Occipital lobe (tissue), 2 donors: ENCODE results near the gene SLC6A13. TPM values are rescaled to one million over a fixed set of nuclear protein-coding genes. Genes with fewer than 3 reads are reported as not detected.

ENCODE experiments used
- DNase-seq: peaks from one replicate; lab custom pipeline; 2025; lab: John Stamatoyannopoulos, UW
- total RNA-seq: library from RNA; depleted of rRNA; stranded (reverse); fragments of >200 nt; gene quantifications from one replicate; pipeline ENCODE4 v1.2.3, GENCODE V29; 2014

The SLC6A13 gene
- total RNA-seq, 1 donor from 2014 or later = 10.0 TPM

DNA sequence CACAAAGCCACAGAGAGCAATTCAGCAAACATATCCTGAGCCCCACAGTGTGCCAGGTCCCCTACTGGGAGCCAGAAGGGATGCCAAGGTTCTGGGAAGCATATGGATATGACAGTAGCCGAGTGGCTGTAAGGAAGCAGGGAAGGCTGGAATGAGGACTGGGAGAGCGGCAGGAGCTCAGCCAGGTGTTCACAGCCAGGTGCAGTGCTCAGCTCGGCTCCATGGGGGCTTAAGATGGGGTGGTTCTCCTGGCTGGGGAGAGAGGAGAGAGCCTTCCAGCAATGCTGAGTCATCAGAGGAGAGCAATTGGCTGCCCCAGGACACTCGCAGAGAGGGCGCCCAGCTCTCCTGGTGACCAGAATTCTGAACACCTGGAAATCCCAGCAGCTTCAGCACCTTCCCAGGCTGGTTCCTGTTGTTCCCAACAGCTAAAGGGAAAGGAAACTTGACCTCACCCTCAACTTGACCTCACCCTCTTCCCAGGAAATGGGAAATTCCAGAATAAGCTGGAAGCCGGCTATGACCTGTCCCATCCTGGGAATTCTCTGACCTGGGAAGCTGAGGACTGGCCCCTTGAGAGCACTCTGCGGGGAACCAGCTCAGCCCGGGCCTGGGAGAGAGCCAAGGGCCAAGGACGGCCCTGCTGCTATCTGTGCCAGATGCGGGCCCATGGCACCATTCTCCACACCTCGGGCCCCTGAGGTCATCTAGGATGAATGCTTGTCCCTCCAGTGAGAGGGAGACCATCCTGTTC lies 83.3 kb downstream of the SLC6A13 start:
- DNase-seq = no peak

DNA sequence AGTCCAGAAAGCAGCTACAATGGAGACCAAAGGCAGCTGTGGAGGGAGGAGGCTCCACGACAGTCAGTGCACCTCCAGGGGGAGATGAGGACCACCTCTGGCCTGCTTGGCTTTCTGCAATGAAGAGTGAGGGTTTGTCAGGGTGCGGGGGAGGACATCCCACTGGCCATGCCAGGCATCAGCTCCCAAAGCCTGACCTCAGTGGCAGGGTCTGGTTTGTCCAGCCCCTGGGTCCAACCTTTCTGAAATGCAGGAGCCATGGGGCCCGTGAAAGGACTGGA lies 83.9 kb downstream of the SLC6A13 start:
- DNase-seq = no peak

DNA sequence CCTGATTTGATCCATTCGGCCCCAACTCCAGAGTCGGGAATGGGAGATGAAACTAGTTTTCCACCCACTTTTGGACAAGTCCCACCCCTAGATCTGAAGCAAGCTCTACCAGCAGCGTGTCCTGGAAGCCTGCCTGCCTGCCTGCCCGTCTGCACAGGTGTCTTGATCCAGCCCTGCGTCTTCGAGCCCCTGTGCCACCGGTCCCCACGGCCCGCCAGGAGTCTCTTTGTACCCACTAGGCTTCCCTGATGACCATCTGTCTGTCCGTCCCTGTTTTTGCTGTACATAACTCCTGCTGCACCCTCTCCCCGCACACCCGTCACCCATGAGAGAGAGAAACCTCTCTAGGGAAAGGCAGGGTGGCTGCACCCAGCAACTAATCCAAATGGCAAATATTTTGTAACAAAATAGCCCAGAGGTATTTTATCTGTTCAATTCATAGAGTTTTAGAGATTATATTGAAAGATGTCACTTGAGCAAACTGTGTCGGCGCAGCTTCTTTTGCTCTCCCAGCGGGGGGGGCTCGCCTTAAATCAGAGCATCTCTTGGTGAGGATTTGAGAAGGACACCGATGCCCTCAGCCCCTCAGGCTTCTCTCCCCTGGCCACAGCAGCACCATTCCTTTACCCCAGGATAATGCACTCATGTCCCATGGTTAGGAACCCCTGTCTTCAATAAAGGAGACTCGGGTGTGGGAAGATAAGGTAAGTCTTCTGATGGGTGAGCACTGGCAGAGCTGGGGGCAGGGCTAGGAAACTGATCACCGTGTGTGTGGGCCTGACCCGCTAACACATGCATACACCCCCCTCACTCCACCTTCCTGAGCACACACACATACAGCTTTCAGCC lies 84.4 kb downstream of the SLC6A13 start:
- DNase-seq = no peak

DNA sequence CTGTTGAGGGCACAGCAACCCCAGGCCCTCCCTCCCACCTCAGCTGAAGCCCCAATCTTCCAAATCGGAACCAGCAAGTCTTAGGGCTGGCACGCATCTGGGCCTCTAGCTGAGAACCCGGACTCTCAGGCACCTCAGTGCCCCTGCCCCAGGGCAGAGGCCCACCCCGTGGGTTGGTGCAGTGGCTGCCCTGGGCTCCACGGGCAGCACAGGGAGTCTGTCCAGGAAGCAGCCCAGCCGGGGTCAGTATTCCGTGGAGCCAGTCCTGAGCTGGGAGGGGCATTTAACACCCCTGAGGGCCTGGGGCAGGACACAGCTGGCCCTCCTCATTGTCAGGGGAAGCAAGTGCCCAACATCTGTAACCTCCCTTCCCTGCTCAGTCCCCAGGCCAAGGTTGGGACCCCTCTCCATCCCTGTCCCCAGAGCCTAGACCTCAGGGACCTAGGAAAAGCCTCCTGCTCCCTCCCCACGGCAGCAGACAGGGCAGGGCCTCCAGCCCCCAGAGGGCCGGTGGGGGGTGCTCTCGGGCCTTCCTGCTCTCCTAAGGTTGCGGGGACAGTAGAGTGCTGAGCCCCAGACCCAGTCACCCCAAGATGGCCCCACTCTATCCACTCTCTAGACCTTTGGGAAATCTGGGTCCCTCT lies 85.2 kb downstream of the SLC6A13 start:
- no peak for DNase-seq

DNA sequence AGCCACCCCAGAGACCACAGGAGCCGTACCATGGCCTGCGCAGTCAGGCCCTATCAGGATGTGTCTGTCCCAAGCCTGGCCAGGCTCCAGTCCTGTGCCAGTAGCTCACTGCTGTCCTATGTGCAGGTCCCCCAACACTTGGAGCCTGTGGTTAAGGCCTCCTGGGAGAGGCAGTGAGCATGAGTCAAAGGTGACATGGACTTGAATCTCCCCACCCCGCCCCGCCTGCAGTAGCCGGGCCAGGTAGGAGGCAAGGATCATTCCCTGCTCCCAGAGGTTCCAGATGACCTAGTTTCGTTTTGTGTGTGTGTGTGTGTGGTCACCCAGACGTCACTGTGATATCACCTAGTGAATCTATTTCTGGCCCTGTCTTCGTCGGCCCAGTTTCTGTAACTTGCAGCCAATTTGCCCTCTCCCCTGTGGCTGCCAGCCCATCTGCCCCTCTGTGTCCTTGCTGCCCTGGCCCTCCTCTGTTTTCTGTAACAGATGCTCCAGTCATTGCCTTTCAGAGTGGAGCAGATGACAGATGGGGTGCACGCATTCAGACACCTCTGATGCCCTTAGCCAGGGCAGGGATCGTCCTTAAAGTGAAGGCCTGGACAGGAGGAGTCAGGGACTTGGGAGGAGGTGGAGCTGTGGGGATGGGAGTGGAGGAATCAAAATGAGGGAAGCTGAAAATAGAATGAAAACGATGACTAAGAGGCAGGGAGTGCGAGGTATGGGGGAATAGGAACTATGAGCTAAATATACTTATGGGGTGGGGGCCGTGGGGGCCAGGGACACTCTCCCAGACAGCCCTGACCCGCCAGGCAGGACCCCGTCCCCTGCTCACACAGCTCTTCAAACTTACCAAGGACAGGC lies 86.1 kb downstream of the SLC6A13 start:
- no peak for DNase-seq

DNA sequence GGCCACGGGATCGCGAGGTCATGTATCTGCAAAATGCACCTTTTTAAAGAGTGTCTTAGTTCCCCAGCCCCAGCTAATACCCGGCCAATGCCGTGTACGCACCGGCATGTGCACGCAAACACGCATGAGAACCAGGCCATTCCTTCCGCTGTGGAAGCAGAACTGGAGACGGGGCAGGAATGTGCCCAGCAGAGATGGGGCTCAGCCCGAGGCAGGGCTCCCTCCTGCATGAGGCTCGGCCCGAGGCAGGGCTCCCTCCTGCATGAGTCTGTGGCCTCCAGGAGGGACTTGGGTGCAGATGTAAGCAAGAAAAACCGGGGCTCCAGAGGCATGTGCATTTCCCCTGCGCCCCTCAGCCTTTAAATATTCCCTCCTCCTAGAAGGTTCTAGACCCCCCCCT lies 86.9 kb downstream of the SLC6A13 start:
- no peak for DNase-seq

DNA sequence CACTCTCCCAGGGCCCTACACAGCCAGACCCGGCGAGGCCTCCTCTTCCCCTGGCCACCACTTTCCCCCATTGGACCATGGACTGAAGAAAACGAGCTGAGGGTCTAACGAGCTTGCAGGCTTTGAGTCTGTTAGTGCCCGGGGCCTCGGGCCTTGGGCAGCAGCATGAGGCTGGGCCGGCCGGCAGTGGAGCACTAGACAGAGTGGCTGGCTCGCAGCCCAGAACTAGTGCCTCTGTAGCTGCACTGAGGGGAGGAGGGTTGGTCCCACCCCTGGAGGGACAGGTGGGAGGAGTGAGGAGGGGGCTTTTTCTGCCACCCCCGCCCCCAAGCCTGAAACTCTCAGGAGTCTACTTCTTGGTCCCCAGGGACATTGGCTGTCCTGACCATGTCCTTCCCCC lies 87.4 kb downstream of the SLC6A13 start:
- no peak for DNase-seq

DNA sequence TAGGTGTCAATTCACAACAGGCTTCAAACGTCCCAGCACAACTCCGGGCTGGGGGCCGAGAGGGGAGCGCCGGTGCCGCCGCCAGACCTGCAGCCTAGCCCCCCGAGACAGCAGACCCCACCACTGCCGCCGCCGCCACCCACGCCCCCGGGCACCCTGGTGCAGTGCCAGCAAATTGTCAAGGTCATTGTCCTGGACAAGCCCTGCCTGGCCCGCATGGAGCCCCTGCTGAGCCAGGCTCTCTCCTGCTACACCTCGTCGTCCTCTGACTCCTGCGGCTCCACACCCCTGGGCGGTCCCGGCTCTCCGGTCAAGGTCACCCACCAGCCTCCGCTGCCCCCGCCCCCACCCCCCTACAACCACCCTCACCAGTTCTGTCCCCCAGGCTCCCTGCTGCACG lies 88.0 kb downstream of the SLC6A13 start:
- no peak for DNase-seq

DNA sequence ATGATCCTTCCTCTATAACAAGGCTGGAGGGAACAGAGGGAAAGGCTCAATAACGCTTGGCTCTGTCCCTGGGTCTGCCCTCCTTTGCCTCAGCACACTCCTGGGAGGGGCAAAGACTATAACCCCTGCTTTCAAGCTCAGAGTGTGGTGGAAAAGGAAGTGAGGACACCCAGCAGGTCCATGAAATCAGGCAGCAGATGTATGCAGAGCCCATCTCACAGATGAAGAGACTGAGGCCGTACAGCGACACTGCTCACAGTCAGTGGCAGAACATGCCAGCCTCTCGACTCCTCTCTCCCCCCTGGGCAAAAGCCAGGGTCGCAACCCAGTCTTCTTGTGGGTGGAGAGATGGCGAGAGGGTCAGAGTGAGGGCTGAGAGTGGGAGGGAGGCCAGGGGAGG lies 88.5 kb downstream of the SLC6A13 start:
- no peak for DNase-seq

DNA sequence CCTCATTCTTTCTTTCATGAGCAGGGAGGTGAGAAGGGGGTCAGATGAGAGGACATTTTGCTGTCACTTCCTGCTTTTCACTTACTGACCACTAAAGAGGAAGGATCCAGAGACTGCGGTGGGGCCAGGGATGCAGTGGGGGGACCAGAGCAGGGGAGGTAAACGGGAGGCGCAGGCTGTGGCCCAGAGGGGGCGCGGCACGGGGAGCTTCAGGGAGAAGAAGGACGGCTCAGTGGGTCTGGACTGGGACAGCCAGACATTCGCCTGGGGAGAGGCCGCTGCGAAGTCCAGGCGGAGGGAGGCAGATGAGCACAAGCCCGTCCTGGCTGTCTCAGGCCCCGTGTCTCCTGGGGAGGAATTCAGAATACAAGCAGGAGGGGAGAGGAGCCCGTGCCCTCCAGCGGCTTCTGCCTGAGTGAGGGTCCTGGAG lies 89.9 kb downstream of the SLC6A13 start:
- DNase-seq = no peak

DNA sequence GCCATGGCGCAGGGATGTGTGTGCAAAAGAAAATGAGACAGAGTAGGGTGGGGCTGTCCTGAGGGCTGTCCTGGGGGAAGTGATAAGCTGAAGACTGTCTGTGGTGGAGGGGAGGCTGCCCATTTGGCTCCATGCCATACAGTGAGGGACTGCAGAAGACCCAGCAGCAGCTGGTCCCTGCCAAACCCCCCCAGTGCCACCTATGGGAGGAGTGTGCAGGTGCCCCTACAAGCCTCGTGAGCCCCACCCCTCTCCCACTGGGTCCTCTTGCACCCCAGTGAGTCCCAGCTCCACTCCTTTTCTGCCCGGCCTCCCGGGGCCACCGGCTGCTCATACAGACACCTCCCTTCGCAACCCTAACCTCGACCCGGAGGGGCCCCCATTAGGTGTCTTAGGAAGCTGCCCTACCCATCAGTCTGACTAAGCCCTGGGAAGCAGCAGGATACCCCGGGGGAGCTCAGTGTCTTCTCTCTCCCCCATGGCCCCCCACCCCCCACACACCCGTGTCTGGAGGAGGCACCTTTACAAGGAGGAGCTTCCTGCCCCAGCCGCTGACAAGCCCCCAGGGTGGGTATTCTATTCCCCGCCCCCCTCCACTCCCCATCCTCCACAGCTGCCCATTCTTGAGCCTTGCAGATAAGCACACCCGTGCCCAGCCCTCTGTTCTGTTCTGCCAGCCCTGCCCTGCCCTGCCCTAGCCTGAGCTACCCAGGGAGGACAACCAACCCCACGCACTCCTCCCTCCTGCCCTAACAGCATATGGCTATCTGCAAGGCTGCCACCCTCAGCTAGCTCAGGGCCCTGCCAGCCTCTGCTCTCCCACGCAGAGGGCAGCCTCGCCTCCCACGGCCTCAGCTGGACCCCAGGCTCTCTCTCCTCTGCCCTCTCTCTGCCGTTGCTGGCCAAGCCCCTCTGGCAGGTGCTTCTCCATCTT lies 90.6 kb downstream of the SLC6A13 start:
- no peak for DNase-seq

DNA sequence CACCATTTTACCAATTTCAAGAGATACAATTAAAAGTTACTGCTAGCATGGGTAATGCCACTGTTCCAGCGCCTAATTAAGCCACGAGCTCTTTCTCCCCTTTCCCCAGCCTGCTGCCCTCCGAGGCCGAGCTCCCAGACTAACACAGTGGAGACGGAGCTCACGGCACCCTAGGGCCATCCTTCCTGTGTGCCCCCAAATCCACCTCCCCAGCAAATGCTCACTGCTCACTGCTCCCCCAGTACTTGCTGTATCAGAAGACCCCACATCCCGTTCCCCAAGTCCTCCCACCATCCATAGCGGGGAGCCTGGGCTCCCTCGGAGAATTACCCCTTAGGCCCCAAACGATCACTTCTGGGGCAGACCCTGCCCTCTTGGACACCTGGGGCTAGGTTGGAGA lies 91.4 kb downstream of the SLC6A13 start:
- no peak for DNase-seq

Other genes with a start within 250 kb of the SLC6A13 start
- 4.5 TPM for gene IQSEC3, start 196.1 kb downstream of the SLC6A13 start, total RNA-seq
- gene SLC6A12, start 48.7 kb downstream of the SLC6A13 start, total RNA-seq = 4.4 TPM
- 74.4 TPM for gene KDM5A, start 126.5 kb upstream of the SLC6A13 start, total RNA-seq
- gene CCDC77, start 138.8 kb upstream of the SLC6A13 start, total RNA-seq = 23.1 TPM
- 2.2 TPM for gene B4GALNT3, start 197.1 kb upstream of the SLC6A13 start, total RNA-seq